Upper lobe of left lung (tissue), 6 donors: ENCODE data around the gene TPM2. TPM values are rescaled to one million over a fixed set of nuclear protein-coding genes. Genes with fewer than 3 reads are reported as not detected.

ENCODE experiments used
- ATAC-seq, 2 donors: fragments of 200-7000 bp; cut with Tn5 transposase; one replicate each; pipeline ENCODE4 v1.9.1; 2022; ENCODE audit warnings: mild to moderate bottlenecking in 2 of 2, moderate library complexity in 2 of 2; ENCODE audit not compliant: low FRiP score in 2 of 2
- DNase-seq, 2 donors: peaks; one replicate each; pipeline ENCODE4 v3.0.0-alpha.2; 2019 to 2020
- H3K27ac ChIP-seq, 4 donors: fragments of 200-600 bp; sonication (generic); one replicate each; pipeline ENCODE4 v1.5.1; 2016 to 2019
- H3K27me3 ChIP-seq, 4 donors: fragments of 200-600 bp; sonication (generic); one replicate each; pipeline ENCODE4 v1.5.1; 2017 to 2019
- H3K36me3 ChIP-seq, 4 donors: fragments of 200-600 bp; sonication (generic); one replicate each; pipeline ENCODE4 v1.5.1; 2016 to 2019
- H3K4me1 ChIP-seq, 4 donors: fragments of 200-600 bp; sonication (generic); one replicate each; pipeline ENCODE4 v1.5.1; 2018 to 2019
- H3K4me3 ChIP-seq, 4 donors: fragments of 200-600 bp; sonication (generic); one replicate each; pipeline ENCODE4 v1.5.1; 2017 to 2019; ENCODE audit warnings: mild to moderate bottlenecking in 2 of 4, moderate library complexity in 1 of 4
- H3K9me3 ChIP-seq, 4 donors: fragments of 200-600 bp; sonication (generic); one replicate each; pipeline ENCODE4 v1.5.1; 2018 to 2019
- CTCF ChIP-seq, 6 experiments: fragments of 450-650 bp in 4 of 6; fragments of 200-600 bp in 2 of 6; sonication (generic) in 2 of 6; IDR thresholded peaks; one replicate each; pipeline ENCODE4 v1.5.1; 2016 to 2019; ENCODE audit warnings: antibody characterized with exemption in 6 of 6
- EP300 ChIP-seq, 4 donors: sonication (generic); formaldehyde crosslinking; IDR thresholded peaks; one replicate each; pipeline ENCODE4 v1.5.1; 2017; ENCODE audit warnings: antibody characterized with exemption in 4 of 4, control low read depth in 2 of 4
- POLR2A ChIP-seq, 4 donors: fragments of 450-650 bp; IDR thresholded peaks; one replicate each; pipeline ENCODE4 v1.5.1; 2016 to 2017; ENCODE audit warnings: antibody characterized with exemption in 4 of 4, mild to moderate bottlenecking in 2 of 4
- POLR2AphosphoS5 ChIP-seq, 2 donors: sonication (generic); formaldehyde crosslinking; IDR thresholded peaks; one replicate each; pipeline ENCODE4 v1.5.1; 2017; ENCODE audit warnings: antibody characterized with exemption in 2 of 2
- WGBS, 2 donors: methylation state at CpG; one replicate each; pipeline ENCODE4 v1.1.5; 2017 to 2018; 5-methylcytosine and 5-hydroxymethylcytosine counted together
- total RNA-seq, 6 donors: library from RNA; depleted of rRNA in 4 of 6; stranded (reverse); fragments of >200 nt in 4 of 6; gene quantifications; one replicate each; pipeline versions ENCODE4 v1.1.0 to v1.2.1, GENCODE V29; 2016 to 2021
- donor health status: DM: no; HTN: no; CAD: no; lungs with moderate emphysema.
- donor health status: DM: no; HTN: yes; CAD: no; lungs with severe emphysema.

Gene TPM2
- total RNA-seq, 6 donors from 2014 or later, result 89.3 to 265 (median 214) TPM

GRCh38 chr9:35673132-35674024 lies 16.3 kb downstream of the TPM2 start, which contains the start of gene CA9:
TSS of gene CA9 (plus strand) at chr9:35673928. CDS start at chr9:35673960, 32 bp downstream.
- ATAC-seq (no peak), DNase-seq (peak in 1 of 2 donors; percentile 35)
- no peak within 1 kb of the TSS for H3K27ac ChIP-seq
- no peaks in the 10 kb centered on the region for H3K36me3 ChIP-seq
- H3K27me3 ChIP-seq, result no peaks in the 10 kb centered on the region
- 64 to 71% methylated on average over 8 to 10 of the region's 10 CpGs for WGBS, 2 donors
- peaks cover 6 to 12% (median 12%) of the 10 kb centered on the region in 4 donors for H3K4me1 ChIP-seq
- no peaks in the 10 kb centered on the region for H3K9me3 ChIP-seq
- H3K4me3 ChIP-seq, result no peak within 1 kb of the TSS
- TF ChIP-seq POLR2A (IDR thresholded peaks at IDR 0.05), result no peak
- TF ChIP-seq CTCF (IDR thresholded peaks at IDR 0.05), result no peak
- TF ChIP-seq EP300 (IDR thresholded peaks at IDR 0.05), result no peak
- TF ChIP-seq POLR2AphosphoS5 (IDR thresholded peaks at IDR 0.05), result no peak

GRCh38 chr9:35669331-35670145 lies 20.2 kb downstream of the TPM2 start:
- no peaks in the 10 kb centered on the region for H3K27me3 ChIP-seq
- no peak overlapping the region for H3K27ac ChIP-seq
- 69% methylated on average over 6 of the region's 6 CpGs for WGBS, 2 donors
- no peaks in the 10 kb centered on the region for H3K9me3 ChIP-seq
- no peak for DNase-seq
- no peak for ATAC-seq
- H3K36me3 ChIP-seq, result no peaks in the 10 kb centered on the region
- no peak overlapping the region for H3K4me3 ChIP-seq
- peaks cover 4 to 14% (median 9%) of the 10 kb centered on the region in 4 donors for H3K4me1 ChIP-seq
- TF ChIP-seq CTCF (IDR thresholded peaks at IDR 0.05) (no peak), POLR2AphosphoS5 (IDR thresholded peaks at IDR 0.05) (no peak)

GRCh38 chr9:35667939-35668338 lies 21.8 kb downstream of the TPM2 start:
- TF ChIP-seq POLR2AphosphoS5 (IDR thresholded peaks at IDR 0.05) (no peak), CTCF (IDR thresholded peaks at IDR 0.05) (no peak), POLR2A (IDR thresholded peaks at IDR 0.05) (no peak)
- 98 to 100% methylated on average over 3 of the region's 3 CpGs for WGBS, 2 donors

GRCh38 chr9:35666549-35666948 lies 23.2 kb downstream of the TPM2 start:
- TF ChIP-seq CTCF (IDR thresholded peaks at IDR 0.05), result no peak
- TF ChIP-seq EP300 (IDR thresholded peaks at IDR 0.05), result no peak
- TF ChIP-seq POLR2A (IDR thresholded peaks at IDR 0.05), result no peak
- no peaks in the 10 kb centered on the region for H3K27me3 ChIP-seq
- DNase-seq (no peak), ATAC-seq (no peak)
- no peaks in the 10 kb centered on the region for H3K9me3 ChIP-seq
- H3K27ac ChIP-seq, result no peak overlapping the region
- peaks cover 0 to 8% (median 0%) of the 10 kb centered on the region in 4 donors for H3K36me3 ChIP-seq
- peaks cover 9 to 27% (median 14%) of the 10 kb centered on the region in 4 donors for H3K4me1 ChIP-seq
- WGBS, 2 donors, result 87 to 96% methylated on average over 5 of the region's 5 CpGs
- H3K4me3 ChIP-seq, result no peak overlapping the region

More at GRCh38 chr9:35667939-35668338, 21.8 kb downstream of the TPM2 start:
- H3K36me3 ChIP-seq, result no peaks in the 10 kb centered on the region
- DNase-seq, result no peak
- H3K4me3 ChIP-seq, result no peak overlapping the region
- peaks cover 5 to 17% (median 11%) of the 10 kb centered on the region in 4 donors for H3K4me1 ChIP-seq
- H3K9me3 ChIP-seq, result no peaks in the 10 kb centered on the region
- ATAC-seq, result no peak
- no peak overlapping the region for H3K27ac ChIP-seq
- H3K27me3 ChIP-seq, result no peaks in the 10 kb centered on the region
